Esophagus squamous epithelium (tissue), 4 donors: ENCODE measurements around the gene GSTT2B.
"Not testable (repeated sequence)": the region's sequence is repeated elsewhere in the genome, so short reads cannot be mapped to it uniquely, and the experiment has no call there.

ENCODE experiments used
- POLR2A ChIP-seq, 4 donors: fragments of 450-650 bp; IDR thresholded peaks; one replicate each; pipeline ENCODE4 v1.6.1; 2017; ENCODE audit warnings: antibody characterized with exemption in 4 of 4, mild to moderate bottlenecking in 4 of 4, moderate library complexity in 3 of 4
- TF ChIP-seq, protein P1 (sequence below), 6 experiments: fragments of 450-650 bp in 4 of 6; fragments of 200-600 bp in 2 of 6; sonication (generic) in 2 of 6; IDR thresholded peaks; one replicate each; pipeline ENCODE4 v1.5.1; 2016 to 2019; ENCODE audit warnings: antibody characterized with exemption in 6 of 6, mild to moderate bottlenecking in 4 of 6, moderate library complexity in 4 of 6

GRCh38 chr22:23980567-23980966 lies 19.6 kb upstream of the GSTT2B start:
- TF ChIP-seq, protein P1, sequence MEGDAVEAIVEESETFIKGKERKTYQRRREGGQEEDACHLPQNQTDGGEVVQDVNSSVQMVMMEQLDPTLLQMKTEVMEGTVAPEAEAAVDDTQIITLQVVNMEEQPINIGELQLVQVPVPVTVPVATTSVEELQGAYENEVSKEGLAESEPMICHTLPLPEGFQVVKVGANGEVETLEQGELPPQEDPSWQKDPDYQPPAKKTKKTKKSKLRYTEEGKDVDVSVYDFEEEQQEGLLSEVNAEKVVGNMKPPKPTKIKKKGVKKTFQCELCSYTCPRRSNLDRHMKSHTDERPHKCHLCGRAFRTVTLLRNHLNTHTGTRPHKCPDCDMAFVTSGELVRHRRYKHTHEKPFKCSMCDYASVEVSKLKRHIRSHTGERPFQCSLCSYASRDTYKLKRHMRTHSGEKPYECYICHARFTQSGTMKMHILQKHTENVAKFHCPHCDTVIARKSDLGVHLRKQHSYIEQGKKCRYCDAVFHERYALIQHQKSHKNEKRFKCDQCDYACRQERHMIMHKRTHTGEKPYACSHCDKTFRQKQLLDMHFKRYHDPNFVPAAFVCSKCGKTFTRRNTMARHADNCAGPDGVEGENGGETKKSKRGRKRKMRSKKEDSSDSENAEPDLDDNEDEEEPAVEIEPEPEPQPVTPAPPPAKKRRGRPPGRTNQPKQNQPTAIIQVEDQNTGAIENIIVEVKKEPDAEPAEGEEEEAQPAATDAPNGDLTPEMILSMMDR (IDR thresholded peaks at IDR 0.05), result not testable (repeated sequence)
- TF ChIP-seq POLR2A (IDR thresholded peaks at IDR 0.05), result not testable (repeated sequence)
